Suppressor macrophage (primary cell): Measurements from ENCODE around the gene SORBS1.

Experiments
- DNase-seq, 4 experiments: peaks; one replicate each; pipeline ENCODE4 v3.0.0-alpha.2; 2020 to 2022

The SORBS1 gene

DNA sequence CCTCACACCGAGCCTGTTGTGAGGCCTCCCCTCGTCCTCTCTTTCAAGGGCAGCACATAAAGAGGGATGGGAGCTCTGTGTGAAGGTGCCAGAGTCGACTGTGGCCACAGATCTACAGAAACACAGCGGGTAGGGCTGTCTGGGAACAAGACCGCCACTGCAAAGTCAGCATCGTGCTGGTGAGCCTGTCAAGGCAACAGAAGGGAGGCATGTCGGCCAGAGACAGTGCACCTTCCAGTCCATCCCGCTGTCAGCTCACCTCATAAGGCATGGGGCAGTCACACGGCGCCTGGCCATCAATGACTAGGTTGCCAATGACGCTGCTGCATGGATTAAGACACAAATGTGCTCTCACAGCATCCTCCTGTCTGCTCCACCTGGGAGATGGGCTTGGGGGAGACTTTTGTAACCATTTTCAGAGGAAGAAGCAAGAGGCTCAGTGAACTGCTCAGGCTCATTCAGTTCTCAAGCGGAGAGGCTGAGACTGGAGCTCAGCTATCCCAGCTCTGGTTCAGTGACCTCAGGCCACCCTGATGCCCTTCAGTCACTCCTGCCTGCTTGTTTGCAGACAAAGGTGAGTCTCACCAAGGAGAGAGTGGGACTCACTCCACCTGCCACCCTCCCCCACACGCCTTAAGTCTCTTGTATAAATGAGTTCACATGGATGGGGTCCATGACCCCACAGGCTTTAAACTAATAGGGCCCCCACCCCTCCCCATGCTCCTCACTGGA is 125.5 kb downstream of the SORBS1 start:
- DNase-seq: no peak

DNA sequence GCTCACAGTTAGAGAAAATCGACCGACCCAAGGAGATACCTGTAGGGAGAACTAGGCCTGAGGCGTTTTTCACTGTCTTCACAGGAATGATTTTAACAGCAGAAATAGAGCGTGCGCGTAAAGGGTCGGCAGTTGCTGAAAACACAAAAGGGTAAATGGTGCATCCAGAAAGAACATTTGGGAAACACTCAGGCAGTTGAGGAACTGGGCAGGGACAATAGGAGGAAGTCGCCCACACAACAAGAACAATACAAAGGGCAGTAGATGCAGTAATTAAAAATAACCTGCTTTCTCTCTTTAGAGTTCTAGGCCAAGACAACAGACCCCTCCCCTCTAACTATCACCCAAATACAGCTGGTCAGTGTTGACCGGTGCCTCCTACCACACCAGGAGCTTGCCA is 126.6 kb downstream of the SORBS1 start:
- peak in 3 of 4 experiments; percentile 29 to 34 (median 34) for DNase-seq

DNA sequence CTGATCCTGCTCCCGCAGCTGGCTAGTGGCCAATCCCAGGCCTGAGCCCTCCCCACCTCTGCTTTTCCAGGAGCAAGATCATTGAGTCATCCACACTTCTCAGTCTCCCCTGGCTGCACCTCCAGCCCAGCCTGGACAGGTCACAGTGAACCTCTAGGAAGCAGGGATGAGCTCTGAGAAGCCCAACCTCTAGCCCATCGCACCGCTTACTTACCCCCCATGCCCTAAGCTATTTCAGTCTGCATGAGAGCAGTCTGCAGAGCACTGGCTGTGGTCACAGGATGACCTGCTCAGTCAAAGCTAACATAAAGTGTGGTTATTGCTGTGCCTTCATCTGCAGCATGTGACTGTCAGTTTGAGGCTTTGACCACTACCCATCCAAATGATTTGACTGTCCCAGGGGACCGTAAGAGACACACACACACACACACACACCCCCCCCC is 129.2 kb downstream of the SORBS1 start:
- DNase-seq: no peak

DNA sequence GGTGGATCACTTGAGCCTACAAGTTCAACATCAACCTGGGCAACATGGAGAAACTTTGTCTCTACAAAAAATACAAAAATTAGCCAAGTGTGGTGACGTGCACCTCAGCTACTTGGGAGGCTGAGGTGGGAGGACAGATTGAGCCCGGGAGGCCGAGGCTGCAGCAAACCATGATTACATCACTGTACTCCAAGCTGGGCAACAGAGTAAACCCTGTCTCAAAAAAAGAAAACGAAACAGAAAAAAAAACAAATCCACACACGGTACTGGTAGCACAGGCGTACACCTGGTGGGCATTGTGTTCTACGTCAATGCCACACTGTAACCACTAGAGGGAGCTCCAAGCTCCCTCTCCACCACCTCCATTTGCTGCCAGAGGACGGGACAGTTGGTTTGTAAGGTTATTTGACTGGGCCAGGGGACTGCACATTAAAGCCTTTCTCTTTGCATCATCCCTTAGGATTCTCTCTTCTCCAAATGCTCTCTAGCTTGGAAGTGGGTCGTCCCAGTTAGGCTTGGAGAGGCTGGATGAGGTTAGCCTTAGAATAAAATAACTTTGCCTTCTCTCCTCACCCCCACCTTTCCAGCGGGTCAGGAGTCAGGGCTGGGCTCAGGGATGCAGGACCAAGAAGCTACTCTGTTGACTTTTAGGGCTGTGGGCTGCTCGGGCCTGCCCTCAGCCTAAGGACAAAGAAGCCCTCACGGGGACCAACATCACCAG is 130.8 kb downstream of the SORBS1 start:
- DNase-seq: peak; percentile 57 to 75 (median 60)

DNA sequence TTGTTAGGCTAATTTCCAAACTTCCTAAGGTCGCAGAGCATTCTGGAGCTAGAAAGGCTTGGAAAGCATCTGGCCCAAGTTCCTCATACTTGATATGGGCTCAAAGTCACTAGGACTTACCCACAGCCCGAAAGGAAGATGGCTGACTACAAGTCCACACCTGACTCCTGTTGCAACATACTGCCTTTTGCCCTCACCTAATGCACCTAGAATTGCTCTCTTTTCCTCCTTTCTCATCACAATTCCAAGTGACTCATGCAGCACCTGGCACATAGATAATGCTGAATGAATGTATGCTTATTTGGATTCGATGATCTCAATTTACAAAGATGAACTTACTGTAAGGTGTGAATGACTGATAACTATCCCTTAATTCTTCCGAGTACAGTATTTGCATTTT is 131.5 kb downstream of the SORBS1 start:
- no peak for DNase-seq

DNA sequence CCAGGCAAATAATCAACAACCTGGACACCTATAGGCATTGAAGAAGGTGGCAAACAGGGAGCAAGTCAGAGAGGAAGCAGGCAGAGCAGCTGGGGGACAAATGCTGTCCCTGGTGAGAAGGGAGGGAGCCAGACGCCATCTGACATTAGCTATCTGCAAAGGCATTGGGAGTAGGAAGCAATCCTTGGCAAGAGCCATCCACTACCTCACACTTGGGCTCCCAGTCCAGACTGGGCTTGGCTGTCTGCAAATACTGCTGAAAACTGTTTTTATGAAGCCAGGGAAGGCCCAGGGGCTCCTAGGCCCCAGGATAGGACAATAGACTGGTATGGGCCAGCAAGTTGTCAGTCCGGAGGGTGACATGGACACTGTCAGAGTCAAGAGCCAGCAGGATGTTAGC is 132.5 kb downstream of the SORBS1 start:
- no peak for DNase-seq

DNA sequence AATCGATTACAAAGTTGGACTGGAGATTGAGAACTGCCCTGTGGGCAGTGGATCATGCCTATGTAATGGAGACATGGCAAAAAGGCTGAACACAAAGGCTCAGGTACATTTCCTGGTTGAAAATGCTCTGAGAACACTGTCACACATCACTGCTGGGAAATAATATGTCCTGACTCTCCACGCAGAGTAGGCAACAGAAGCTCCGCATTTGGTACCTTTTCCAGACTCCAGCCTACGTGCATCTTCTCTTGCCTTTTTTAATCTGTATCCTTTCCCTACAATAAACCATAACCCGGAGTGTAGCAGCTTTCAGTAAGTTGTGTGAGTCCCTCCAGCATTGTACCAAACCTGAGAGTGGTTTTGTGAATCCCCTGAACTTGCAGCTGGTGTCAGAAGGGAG is 134.7 kb downstream of the SORBS1 start:
- DNase-seq: no peak

DNA sequence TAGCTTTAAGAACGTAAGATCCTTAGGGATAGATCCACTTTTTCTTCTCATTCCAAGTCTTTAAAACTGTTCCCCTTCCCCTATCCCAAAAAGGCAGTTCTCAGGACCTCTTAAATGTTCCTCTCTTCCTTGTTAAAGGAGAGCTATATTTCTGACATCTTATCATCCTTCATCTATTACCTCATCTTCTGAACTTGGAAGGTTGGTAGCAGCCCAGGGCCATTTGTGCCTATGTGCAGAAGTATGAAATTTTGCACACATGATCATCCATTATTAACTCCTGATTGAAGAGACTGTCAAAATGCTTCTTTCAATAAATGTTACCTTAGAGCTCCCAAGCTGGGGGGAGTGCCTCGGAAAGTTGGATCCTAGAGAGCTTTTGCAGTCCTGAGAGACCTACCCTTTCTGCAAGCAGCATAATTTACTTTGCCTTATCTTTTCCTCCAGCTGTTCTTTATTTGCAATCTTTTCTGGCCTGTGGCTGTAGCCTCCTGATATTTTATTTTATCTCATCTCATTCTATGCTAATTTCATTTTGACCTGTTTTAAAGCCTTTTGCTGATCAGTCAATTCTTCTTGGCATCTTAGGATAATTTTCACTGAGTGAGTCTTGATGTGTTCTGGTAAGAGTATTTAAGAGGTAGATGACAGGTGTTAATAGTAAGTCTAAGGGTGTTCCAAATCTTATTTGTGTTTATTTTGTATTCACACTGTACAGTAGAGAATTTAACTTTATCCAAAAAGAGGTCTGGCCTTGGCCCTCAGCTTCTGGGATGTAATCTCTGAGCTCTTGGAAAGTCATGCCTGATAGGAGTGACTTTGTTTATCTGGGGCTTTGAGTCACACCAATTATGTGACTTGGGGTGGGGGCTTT is 135.3 kb downstream of the SORBS1 start:
- no peak for DNase-seq

DNA sequence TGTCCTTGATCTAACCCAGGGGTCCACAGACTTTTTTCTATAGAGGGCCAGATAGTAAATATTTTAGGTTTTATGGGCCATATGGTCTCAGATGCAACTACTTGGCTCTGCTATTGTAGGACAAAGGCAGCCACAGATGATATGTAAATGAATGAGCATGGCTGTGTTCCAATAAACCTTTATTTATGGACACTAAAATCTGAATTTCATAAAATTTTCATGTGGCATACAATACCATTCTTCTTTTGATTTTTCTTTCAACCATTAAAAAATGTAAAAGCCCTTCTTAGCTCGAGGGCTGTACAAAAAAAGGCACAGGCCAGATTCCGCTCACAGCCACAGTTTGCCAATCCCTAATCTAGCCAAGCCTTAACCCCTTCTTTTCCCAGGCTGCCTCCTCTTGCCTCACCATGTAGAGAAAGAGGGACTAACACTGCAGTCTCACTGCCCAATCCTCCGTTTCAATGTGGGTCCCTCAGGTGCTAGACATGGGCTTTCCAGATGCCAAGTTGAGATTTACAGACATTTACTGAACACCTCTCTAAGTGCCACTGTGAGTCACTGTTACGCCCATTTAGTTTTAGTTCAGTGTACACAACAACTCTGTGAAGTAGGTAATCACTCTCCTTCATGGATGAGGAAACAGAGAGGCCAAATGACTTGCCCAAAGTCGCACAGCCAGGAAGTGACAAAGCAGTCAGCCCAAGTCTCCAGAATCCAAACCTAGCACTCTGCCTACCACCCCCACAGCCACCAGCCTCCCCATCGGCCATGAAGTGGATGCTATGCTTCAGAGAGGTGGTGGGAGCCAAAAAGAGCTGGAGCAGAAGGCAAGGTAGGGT is 137.8 kb downstream of the SORBS1 start:
- no peak for DNase-seq

DNA sequence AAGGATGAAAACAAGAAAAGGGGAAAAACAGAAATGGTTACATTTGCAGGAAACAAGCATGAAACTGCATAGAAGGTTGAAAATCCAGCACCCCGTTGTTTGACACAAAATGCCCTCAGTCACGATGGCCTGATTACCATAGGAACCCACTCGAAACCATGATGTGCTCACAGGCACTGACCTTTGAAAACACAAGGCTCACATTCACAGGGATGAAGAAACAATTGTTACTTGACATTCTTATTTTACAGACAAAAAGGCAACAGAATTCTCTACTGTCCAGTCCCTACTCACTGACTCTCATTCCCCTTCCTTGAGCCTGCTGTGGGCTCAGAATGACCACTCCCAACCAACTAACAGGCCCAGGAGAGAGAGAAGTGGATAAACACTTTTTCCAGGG is 138.9 kb downstream of the SORBS1 start:
- no peak for DNase-seq

DNA sequence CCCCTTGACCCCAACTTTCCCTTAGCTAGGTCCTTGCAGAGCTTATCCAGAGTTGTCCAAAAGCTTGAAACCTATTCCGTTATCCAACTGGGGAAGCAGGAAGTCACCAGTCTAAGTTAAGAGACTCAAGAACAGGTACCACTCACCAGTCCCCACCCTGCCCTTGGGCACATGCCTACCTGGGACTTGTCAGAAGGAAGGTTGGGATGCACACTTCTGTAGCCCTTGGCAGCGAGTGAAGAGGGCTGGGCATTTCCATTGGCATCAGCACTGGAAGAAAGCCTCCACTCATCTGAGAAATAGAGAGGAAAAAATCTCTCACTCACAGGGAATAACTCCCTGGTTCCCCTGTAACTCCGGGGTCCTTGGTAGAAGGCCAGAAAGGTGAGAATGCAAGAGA is 139.4 kb downstream of the SORBS1 start:
- DNase-seq: no peak

DNA sequence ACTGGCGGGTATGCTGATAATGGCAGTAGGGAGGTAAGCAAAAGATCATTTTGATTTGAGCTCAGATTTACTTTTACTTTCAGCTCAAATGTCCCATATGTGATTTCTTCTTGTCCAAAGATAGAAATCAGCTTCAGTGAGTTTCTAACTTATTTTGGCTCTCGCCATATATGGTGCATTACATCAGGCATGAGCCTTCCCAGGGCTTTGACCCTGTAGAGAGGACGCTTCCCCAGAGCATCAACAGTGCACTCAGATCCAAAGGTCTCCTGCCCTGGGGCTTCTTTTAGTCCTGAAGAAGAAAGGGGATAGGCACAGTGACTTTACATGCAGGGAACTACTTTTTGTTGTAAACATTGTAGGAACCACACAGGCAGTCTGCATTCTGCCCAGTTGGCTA is 141.8 kb downstream of the SORBS1 start:
- DNase-seq: no peak

DNA sequence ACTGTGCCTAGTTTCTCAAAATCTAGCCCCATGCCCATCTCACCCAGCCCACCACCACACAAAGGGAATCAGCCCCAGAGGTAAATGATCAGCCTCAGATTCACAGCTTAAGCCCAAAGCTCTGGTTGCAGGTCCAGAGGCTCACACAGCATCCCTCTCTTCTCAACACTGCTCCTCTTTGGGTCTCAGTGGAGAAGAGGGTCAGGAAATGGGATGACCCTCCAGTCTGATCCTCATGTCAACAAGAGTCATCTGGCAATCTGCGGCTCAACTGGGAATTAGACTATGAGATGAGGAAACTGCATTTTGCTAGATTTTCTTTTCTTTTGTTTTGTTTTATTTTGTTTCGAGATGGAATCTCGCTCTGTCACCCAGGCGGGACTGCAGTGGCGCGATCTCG is 144.2 kb downstream of the SORBS1 start:
- no peak for DNase-seq

DNA sequence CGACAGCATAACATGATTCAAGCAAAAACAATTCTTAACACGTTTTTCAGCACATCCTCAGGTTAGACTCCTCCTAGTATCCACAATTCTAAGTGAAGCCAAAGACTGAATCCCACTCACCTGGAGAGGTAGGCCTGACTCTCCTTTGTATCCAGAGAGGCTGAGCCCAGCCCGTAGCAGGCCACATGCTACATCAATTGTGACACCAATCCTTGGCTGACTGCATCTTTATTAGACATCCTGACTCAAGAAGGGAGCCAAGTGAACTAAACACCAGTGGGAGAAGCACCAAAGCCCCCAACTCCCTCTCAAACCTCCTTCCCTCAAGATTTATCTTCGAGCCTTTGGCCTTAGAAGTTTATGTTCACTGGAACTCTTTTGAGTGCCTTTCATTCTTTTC is 144.9 kb downstream of the SORBS1 start:
- DNase-seq: no peak

DNA sequence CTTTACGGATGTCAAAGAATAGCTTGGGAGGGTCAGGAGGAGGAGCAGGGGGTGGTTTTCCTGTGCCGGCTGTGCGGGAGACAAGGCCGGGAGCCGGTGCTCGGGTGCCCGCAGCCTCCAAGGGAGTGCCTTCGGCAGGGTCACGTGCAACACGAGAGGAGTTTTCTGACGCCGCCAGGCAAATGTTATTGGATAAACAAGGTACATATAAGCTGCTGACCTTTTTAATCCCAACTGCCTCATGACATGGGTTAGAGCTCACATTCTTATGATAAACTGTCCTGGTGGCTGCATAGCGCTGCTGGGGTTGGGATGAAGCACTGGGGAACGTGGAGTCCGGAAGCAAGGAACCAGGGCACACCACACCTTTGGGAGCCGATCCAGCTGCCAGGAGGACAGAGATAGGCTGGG is 145.5 kb downstream of the SORBS1 start:
- DNase-seq: no peak

DNA sequence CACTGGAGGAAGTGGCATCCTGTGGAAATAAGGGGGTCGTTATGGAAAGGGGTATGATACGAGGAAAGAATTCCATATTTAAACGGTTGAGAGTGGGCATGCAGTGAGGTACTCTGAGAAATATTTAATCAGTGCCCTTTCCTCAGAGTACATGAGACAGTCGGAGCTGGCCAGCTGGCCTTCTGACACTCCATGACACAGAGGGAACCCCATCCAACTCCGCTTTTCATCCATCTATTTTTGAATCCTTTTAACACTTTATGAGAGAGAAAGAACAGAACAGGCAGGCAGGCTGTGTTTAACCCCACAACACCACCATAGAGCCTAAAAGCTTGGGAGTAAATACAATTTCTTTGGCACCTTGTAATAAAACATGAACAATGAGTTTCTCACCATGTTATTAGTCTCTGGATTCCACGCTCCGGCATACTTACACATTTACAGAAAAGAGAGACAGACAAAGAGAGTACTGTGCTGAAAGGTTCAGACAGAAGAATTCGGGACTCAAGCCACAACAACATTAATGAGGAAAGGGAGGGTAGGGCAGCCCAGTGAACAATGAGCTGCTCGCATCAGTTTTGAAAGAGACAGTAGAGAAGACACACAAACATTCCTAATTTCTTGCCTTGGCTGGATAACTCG is 146.2 kb downstream of the SORBS1 start:
- no peak for DNase-seq

DNA sequence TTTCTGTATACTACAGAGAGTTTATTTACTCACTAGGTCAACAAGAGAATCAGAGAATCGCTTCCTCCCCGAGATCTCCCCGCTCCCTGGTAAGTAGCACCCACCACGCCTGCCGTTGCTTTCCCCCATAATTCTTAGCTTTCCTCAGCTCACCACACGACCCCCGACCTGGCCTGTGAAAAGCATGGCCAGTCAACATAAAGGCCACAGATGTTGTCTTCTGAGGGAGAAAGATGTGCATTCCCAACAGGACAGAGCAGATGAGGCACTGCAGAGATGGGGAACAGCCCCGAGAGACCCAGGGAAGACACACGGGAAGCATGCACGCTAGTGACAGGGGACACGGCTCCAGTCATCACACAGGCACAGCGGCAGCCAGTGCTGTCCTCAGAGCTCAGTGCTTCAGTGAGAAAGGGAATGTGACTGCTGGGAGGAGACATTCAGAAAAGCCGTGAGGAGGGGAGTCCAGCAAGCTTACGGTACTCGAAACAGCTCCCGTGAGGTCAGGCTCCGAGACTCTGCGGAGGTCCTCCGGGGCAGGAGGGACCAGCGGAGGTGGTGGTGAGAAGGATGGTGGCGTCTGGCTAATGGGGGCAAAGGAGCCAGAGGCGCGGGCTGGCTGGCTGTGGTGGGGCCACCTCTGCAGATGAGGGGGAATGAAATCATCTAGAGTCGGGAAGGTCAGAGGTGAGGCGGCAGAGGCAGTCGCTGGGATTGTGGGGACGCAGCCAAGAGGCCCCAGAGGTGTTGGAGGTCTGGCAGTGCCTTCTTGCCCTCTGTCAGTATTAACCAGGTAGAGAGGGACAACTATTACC is 146.9 kb downstream of the SORBS1 start:
- no peak for DNase-seq

DNA sequence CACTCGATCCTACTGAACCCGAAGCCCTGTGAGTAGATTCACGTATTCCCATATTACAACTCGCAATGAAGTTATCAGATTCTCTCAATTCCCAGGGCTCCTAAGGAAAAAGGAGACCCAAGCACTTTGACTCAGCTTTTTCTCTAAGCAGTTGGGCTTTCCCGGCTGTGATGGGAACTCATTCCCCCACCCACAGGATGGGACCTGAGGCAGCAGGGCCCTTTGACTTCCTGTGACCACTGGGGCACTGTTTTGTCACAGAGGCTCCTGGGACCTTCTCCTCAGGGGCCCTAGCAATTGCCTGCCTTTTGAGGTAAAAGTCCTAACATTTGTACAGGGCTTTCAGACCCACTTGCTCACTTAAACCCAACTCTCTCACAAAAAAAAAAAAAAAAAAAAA is 147.6 kb downstream of the SORBS1 start:
- DNase-seq: no peak

DNA sequence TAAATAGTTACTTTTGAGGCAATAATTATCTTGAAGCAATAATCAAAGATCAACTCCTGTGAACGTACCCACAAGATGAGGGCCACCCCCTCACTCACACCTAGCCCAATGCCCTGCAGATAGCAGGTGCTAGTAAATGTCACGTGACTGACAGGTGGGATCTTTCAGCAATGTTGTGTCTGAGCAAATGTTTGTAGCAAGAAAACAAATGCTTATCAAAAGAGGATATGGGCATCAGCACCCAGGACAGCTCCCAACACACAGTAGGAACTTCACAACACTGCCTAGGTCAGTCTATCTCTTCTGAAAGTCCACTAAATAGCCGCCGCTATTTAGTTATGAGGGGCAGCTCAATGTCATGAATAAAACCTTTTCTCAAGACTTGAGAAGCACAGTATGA is 149.5 kb downstream of the SORBS1 start:
- no peak for DNase-seq

DNA sequence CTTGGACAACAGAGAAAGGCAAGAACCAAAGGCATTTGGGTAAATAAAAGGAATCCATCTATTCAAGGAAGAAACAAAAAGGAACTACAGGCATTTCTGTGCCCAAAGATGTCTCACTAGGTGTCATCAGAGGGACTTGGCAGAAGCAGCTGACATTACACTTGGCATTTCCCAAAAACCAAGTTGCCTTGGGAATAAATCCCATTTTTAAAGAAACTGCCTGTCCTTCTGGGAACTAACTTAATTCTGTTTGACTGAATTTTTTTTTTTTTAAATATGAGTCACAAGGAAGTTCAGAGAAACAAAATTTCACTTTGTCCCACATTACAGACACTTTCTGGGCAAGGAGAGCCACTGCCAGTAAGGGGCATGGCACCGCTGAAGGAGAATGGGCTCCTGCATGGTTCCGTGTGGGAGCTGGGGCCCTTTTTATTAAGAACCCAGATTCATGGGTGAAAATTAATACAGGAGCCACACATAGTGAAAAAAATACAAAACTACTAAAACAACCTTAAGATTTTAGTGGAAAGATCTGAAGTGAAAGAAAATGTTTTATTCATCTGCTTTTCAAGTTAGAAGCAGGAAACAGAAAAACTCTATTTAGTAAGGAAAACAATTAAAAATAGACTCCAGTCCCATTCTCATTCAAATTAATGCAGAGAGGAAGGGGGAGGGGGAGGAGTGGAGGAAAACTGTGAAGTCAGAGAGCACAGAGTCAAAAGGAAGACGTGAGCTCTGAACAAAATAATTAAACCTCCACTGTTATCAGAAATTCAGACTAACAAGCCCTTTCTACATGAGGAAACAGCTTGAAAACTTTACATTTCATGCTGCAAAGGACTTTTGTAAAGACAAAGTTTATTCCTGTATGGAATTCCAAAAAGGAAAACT is 151.9 kb downstream of the SORBS1 start:
- peak in 3 of 4 experiments; percentile 24 to 30 (median 25) for DNase-seq
